Kidney (tissue), 14 donors: ENCODE measurements around the gene SYT1. TPM values are rescaled to one million over a fixed set of nuclear protein-coding genes. Genes with fewer than 3 reads are reported as not detected.

Source experiments
- DNase-seq, 5 donors: peaks; one replicate each; pipeline ENCODE4 v3.0.0-alpha.2; 2013 to 2020
- FAIRE-seq: peaks from 2 replicates; lab custom pipeline; 2012; peaks lifted over from hg19 to GRCh38; lab: Jason Lieb, UNC
- H3K27ac ChIP-seq, 2 donors: one replicate each; pipeline ENCODE4 v1.7.0; 2013; ENCODE audit warnings: low read depth in 2 of 2, low read length in 2 of 2, inconsistent platforms in 1 of 2
- H3K27me3 ChIP-seq: one replicate; pipeline ENCODE4 v1.7.1; 2013; ENCODE audit warnings: low read length, inconsistent platforms; ENCODE audit not compliant: control insufficient read depth, insufficient read depth
- H3K36me3 ChIP-seq, 3 donors: one replicate each; pipeline versions ENCODE4 v1.7.0 to v1.7.1; 2013; ENCODE audit warnings: low read length in 3 of 3, control low read depth in 1 of 3, inconsistent platforms in 1 of 3; ENCODE audit not compliant: insufficient read depth in 3 of 3, control insufficient read depth in 2 of 3
- H3K4me1 ChIP-seq, 3 donors: one replicate each; pipeline versions ENCODE4 v1.7.0 to v1.7.1; 2013; ENCODE audit warnings: low read length in 3 of 3, inconsistent platforms in 1 of 3, low read depth in 1 of 3; ENCODE audit not compliant: control insufficient read depth in 2 of 3, insufficient read depth in 2 of 3
- H3K4me3 ChIP-seq, 3 donors: one replicate each; pipeline versions ENCODE4 v1.7.0 to v1.8.1; 2013; ENCODE audit warnings: low read length in 3 of 3, control low read depth in 1 of 3, inconsistent platforms in 1 of 3
- H3K9ac ChIP-seq, 3 donors: one replicate each; pipeline versions ENCODE4 v1.7.0 to v1.7.1; 2013; ENCODE audit warnings: low read length in 3 of 3, control low read depth in 1 of 3, inconsistent platforms in 1 of 3
- H3K9me3 ChIP-seq, 3 donors: one replicate each; pipeline versions ENCODE4 v1.7.0 to v1.7.1; 2013; ENCODE audit warnings: low read length in 3 of 3, control low read depth in 1 of 3, inconsistent platforms in 1 of 3; ENCODE audit not compliant: control insufficient read depth in 2 of 3, insufficient read depth in 1 of 3
- CTCF ChIP-seq: IDR thresholded peaks from 3 replicates; pipeline ENCODE4 v1.5.1; 2012; ENCODE audit warnings: mild to moderate bottlenecking, moderate library complexity, borderline replicate concordance; ENCODE audit not compliant: insufficient read depth; ENCODE audit errors: extremely low read depth
- intact Hi-C: fragments of 100-400 bp; cut with DNase I; formaldehyde crosslinking; loops from one replicate; pipeline ENCODE4 v1.11.1; 2022
- polyA plus RNA-seq: library from polyadenylated mRNA; stranded (reverse); fragments of 350-450 nt; fragmentation: Illumina TruSeq; extraction: RNeasy Lipid Tissue Mini Kit (QIAGEN cat#74804); gene quantifications from one replicate; pipeline ENCODE4 v1.2.3, GENCODE V29; 2014; ENCODE audit warnings: low read depth, low replicate concordance; ENCODE audit not compliant: insufficient read depth
- total RNA-seq: library from RNA; stranded (reverse); fragmentation: NEBNext Ultra II Directional; extraction: Animal tissue kit (Norgen Biotek cat#: 25700); gene quantifications from one replicate; pipeline ENCODE4 v1.2.1, GENCODE V29; 2021
- donor health status: control.
- donor health status: control.
- donor health status: control.
- donor health status: control.
- donor health status: control.
- donor health status: DM: yes; HTN: yes; CAD: no.
- donor health status: Normal renal cell carcinoma (clear cell type).

The SYT1 gene
- total and polyA plus RNA-seq, 2 donors from 2014 or later = 0.69 to 1.2 TPM

- no peaks in the 10 kb centered on the region for H3K36me3 ChIP-seq
- no peak for TF ChIP-seq CTCF
- H3K9me3 ChIP-seq = no peaks in the 10 kb centered on the region
- FAIRE-seq (no peak), DNase-seq (no peak)
- no peaks in the 10 kb centered on the region for H3K27me3 ChIP-seq
- intact Hi-C loops = no loop called here
- H3K9ac ChIP-seq = no peak overlapping the region
- H3K4me1 ChIP-seq = no peaks in the 10 kb centered on the region
- H3K4me3 ChIP-seq = no peak overlapping the region
- no peak overlapping the region for H3K27ac ChIP-seq
Measured at GRCh38 chr12:78970041-78970440, 105.5 kb downstream of the SYT1 start.

GRCh38 chr12:78977304-78977867 is 112.8 kb downstream of the SYT1 start:
- no peak overlapping the region for H3K9ac ChIP-seq
- H3K9me3 ChIP-seq = no peaks in the 10 kb centered on the region
- DNase-seq (no peak), FAIRE-seq (no peak)
- H3K36me3 ChIP-seq = no peaks in the 10 kb centered on the region
- no peak overlapping the region for H3K4me3 ChIP-seq
- H3K27me3 ChIP-seq = no peaks in the 10 kb centered on the region
- no peak overlapping the region for H3K27ac ChIP-seq
- no peak for TF ChIP-seq CTCF
- H3K4me1 ChIP-seq = no peaks in the 10 kb centered on the region
- intact Hi-C loops = no loop called here

GRCh38 chr12:78994168-78994791 is 129.7 kb downstream of the SYT1 start:
- no peak for TF ChIP-seq CTCF
- Histone ChIP-seq H3K9ac (no peak overlapping the region), H3K27me3 (no peaks in the 10 kb centered on the region), H3K27ac (no peak overlapping the region), H3K9me3 (no peaks in the 10 kb centered on the region), H3K36me3 (no peaks in the 10 kb centered on the region), H3K4me1 (no peaks in the 10 kb centered on the region), H3K4me3 (no peak overlapping the region)
- FAIRE-seq (no peak), DNase-seq (no peak)
- intact Hi-C loops = no loop called here
